K562 (cell line): ENCODE data around the gene SRRD. TPM values are rescaled to one million over a fixed set of nuclear protein-coding genes. Genes with fewer than 3 reads are reported as not detected.

Experiments
- ATAC-seq: fragments of 200-7000 bp; cut with Tn5 transposase; 3 replicates; pipeline ENCODE4 v1.9.1; 2020; ENCODE audit warnings: moderate library complexity
- BruUV-seq: library from RNA; stranded (reverse); fragments of 400-500 nt; replicated peaks from 2 replicates; lab custom pipeline; 2021; lab: Mats Ljungman, UMichigan
- CTCF ChIA-PET: fragments of 300-600 bp; formaldehyde crosslinking; extraction: SDS; loops from one replicate; lab custom pipeline; 2021; ENCODE audit warnings: low intra/inter-chr PET ratio; lab: Yijun Ruan, JAX
- POLR2A ChIA-PET: fragments of 300-600, 350-650 bp; sonication (Branson Sonifier 250); formaldehyde crosslinking; extraction: SDS; loops from one replicate; lab custom pipeline; 2021; ENCODE audit warnings: antibody characterized with exemption, inconsistent platforms; lab: Yijun Ruan, JAX
- DNase-seq, 4 experiments: peaks; one replicate each; pipeline versions ENCODE4 v3.0.0 to v3.0.0-alpha.2; 2011 to 2018; ENCODE audit warnings: low spot score in 3 of 4, mixed read lengths in 3 of 4; ENCODE audit errors: extremely low read depth in 1 of 4
- FAIRE-seq: peaks from 2 replicates; lab custom pipeline; 2011; peaks lifted over from hg19 to GRCh38; lab: Jason Lieb, UNC
- H2AFZ ChIP-seq: 2 replicates; pipeline ENCODE4 v1.6.0; 2011; ENCODE audit warnings: low read depth, low read length, control low read depth, inconsistent platforms
- H3K27ac ChIP-seq: fragments of 200-600 bp; 3 replicates; pipeline ENCODE4 v1.8.0; 2011; ENCODE audit warnings: low read depth, mild to moderate bottlenecking, control low read depth, inconsistent platforms, low read length, moderate library complexity, mixed read lengths; ENCODE audit errors: extremely low read depth
- H3K27me3 ChIP-seq, 2 experiments: fragments of 300-600 bp in 1 of 2; 2 replicates in 1 of 2; 3 replicates in 1 of 2; pipeline versions ENCODE4 v1.6.0 to v1.8.0; 2011; ENCODE audit warnings: inconsistent platforms in 2 of 2, low read length in 2 of 2, mild to moderate bottlenecking in 1 of 2, mixed read lengths in 1 of 2, moderate library complexity in 1 of 2; ENCODE audit not compliant: control insufficient read depth in 2 of 2, insufficient read depth in 2 of 2
- H3K36me3 ChIP-seq: fragments of 300-600 bp; 3 replicates; pipeline ENCODE4 v1.8.0; 2011; ENCODE audit warnings: mild to moderate bottlenecking, low read length, inconsistent platforms; ENCODE audit not compliant: control insufficient read depth, insufficient read depth
- H3K4me1 ChIP-seq, 2 experiments: fragments of 200-600 bp in 1 of 2; replicated peaks in 1 of 2; 2 replicates in 1 of 2; 3 replicates in 1 of 2; pipeline versions ENCODE4 v1.5.1 to v1.8.0; 2011; ENCODE audit warnings: inconsistent platforms in 2 of 2, low read length in 2 of 2, mild to moderate bottlenecking in 1 of 2, mixed read lengths in 1 of 2, moderate library complexity in 1 of 2; ENCODE audit not compliant: control insufficient read depth in 2 of 2, insufficient read depth in 2 of 2
- H3K4me2 ChIP-seq: 2 replicates; pipeline ENCODE4 v1.6.1; 2011; ENCODE audit warnings: low read length, control low read depth, inconsistent platforms, mixed read lengths; ENCODE audit not compliant: insufficient read depth
- H3K4me3 ChIP-seq: fragments of 200-600 bp; sonication (generic), shearing (Covaris generic); 2 replicates; pipeline ENCODE4 v1.5.1; 2016; ENCODE audit warnings: control low read depth, inconsistent platforms
- H3K79me2 ChIP-seq: fragments of 200-600 bp; 3 replicates; pipeline ENCODE4 v1.8.0; 2011; ENCODE audit warnings: low read length, inconsistent platforms; ENCODE audit not compliant: control insufficient read depth, insufficient read depth
- H3K9ac ChIP-seq, 2 experiments: 2 replicates each; pipeline versions ENCODE4 v1.6.0 to v1.6.1; 2011; ENCODE audit warnings: low read depth in 2 of 2, low read length in 2 of 2, control low read depth in 1 of 2, inconsistent platforms in 1 of 2, mild to moderate bottlenecking in 1 of 2, mixed read lengths in 1 of 2; ENCODE audit not compliant: insufficient read depth in 1 of 2
- H3K9me1 ChIP-seq: one replicate; pipeline ENCODE4 v1.6.0; 2011; ENCODE audit warnings: inconsistent platforms, mild to moderate bottlenecking, low read length, moderate library complexity; ENCODE audit not compliant: control insufficient read depth, insufficient read depth
- H3K9me3 ChIP-seq: replicated peaks from 2 replicates; pipeline ENCODE4 v1.5.1; 2011; ENCODE audit warnings: low read depth, low read length, inconsistent platforms; ENCODE audit not compliant: control insufficient read depth, insufficient read depth
- H4K20me1 ChIP-seq: replicated peaks from 2 replicates; pipeline ENCODE4 v1.6.1; 2011; ENCODE audit warnings: low read length, inconsistent platforms, mixed read lengths; ENCODE audit not compliant: control insufficient read depth, insufficient read depth
- BCOR ChIP-seq: fragments of 450-650 bp; IDR thresholded peaks from 2 replicates; pipeline ENCODE4 v1.6.1; 2016
- CHCHD3 ChIP-seq: fragments of 250-450 bp; sonication (Bioruptor Pico); IDR thresholded peaks from 2 replicates; pipeline ENCODE4 v2.1.2; 2022; ENCODE audit warnings: mild to moderate bottlenecking
- EWSR1 ChIP-seq: fragments of 450-650 bp; IDR thresholded peaks from 2 replicates; pipeline ENCODE4 v1.6.1; 2018; ENCODE audit warnings: borderline replicate concordance, mild to moderate bottlenecking, low read depth, moderate library complexity; ENCODE audit not compliant: partially characterized antibody
- RBM25 ChIP-seq: fragments of 200-400 bp; formaldehyde crosslinking; IDR thresholded peaks from 2 replicates; pipeline ENCODE4 v1.6.1; 2018; ENCODE audit warnings: low read length, low read depth, moderate library complexity; ENCODE audit not compliant: severe bottlenecking
- TSC22D4 ChIP-seq: fragments of 450-650 bp; IDR thresholded peaks from 2 replicates; pipeline ENCODE4 v1.6.1; 2016; ENCODE audit warnings: missing genetic modification characterization, missing biosample characterization, control low read depth
- WGBS: fragments of 100-300 bp; shearing (Covaris generic); methylation state at CpG from one replicate; pipeline ENCODE4 v1.1.6; 2016; ENCODE audit warnings: low coverage, mixed read lengths; ENCODE audit not compliant: insufficient coverage; ENCODE audit errors: missing lambda C conversion rate; 5-methylcytosine and 5-hydroxymethylcytosine counted together
- in situ Hi-C: fragments of 300-500 bp; cut with MboI; formaldehyde crosslinking; loops from 4 replicates; pipeline ENCODE4 v1.15.0; 2018; ENCODE audit warnings: inconsistent platforms, mixed read lengths
- intact Hi-C: fragments of 100-400 bp; cut with micrococcal nuclease; formaldehyde crosslinking; loops from 2 replicates; pipeline ENCODE4 v1.14.2; 2022
- polyA plus RNA-seq, 8 experiments: library from polyadenylated mRNA; depleted of rRNA in 4 of 8; stranded (reverse) in 5 of 8; unstranded in 3 of 8; fragments of >200 nt; fragmentation: Nextera tagmentation in 2 of 8; fragmentation: Illumina TruSeq in 1 of 8; extraction: Ambion mirVana in 2 of 8; extraction: Trizol in 1 of 8; gene quantifications; 2 replicates each; pipeline versions ENCODE4 v1.2.1 to v1.2.3, GENCODE V29; 2011 to 2014; ENCODE audit warnings: inconsistent platforms in 1 of 8, missing spikeins in 1 of 8
- total RNA-seq, 7 experiments: library from RNA; depleted of rRNA in 6 of 7; stranded (reverse); fragments of >200 nt in 6 of 7; fragmentation: Illumina TruSeq in 2 of 7; extraction: Trizol in 2 of 7; gene quantifications; 2 replicates each; pipeline versions ENCODE4 v1.2.1 to v1.2.3, GENCODE V29; 2011 to 2021; ENCODE audit warnings: low replicate concordance in 1 of 7

Gene SRRD
- total and polyA plus RNA-seq, 9 of the 15 experiments (the other 6 are each of a cell fraction or from before 2014, with no cell fraction given): 4.9 to 59.4 (median 34.4) TPM

DNA sequence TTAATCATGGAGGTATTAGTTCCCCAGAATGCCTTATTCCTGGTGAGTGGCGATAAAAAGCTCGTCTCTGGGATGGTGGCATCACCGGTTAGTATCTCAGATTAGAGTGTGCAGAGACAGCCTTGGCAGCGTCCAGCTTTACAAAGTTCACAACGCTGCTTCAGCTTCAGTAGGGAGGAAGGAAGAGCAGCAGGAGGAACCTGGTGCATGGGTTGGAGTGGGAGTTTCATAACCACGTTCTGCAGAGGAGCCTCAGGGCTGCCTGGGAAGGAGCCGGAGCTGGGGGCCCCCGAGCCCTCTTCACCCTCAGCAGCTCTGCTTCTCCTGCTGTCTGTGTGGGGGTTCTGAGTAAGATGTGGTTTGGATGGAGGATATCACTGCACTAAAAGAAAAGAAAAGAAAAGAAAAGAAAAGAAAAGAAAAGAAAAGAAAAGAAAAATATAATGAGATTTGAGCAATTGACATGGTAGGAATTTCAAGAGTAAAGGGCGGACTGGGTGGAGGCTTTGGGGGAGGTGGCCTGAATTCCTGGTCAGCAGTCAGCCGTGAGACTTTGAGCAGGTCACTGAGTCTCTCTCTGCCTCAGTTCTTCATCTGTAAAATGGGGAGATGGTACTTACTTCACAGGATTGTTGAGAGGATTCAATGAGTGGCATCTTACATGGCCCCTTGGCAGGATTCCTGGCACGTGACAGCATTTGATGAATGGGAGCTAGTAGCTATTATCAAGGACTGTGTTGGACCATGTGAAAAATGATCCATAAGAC is 48.2 kb upstream of the SRRD start:
- no peak for FAIRE-seq
- H3K79me2 ChIP-seq: no peaks in the 10 kb centered on the region
- no peak overlapping the region for H3K9ac ChIP-seq
- intact Hi-C loops (no loop called here), in situ Hi-C loops (no loop called here)
- H3K9me1 ChIP-seq: no peaks in the 10 kb centered on the region
- WGBS: 17% methylated on average over 9 of the region's 11 CpGs
- H3K27ac ChIP-seq: no peak overlapping the region
- no peak for DNase-seq
- no peak overlapping the region for H2AFZ ChIP-seq
- ChIA-PET POLR2A (interaction anchor here (0.5 to 1.3 kb wide), 2 partner anchors 44 to 1263 kb away, joined by 3 to 4 read pairs; no protein-coding TSS in a partner anchor), CTCF (no interaction called here)
- no peak overlapping the region for H3K4me2 ChIP-seq
- H3K36me3 ChIP-seq: no peaks in the 10 kb centered on the region
- H3K4me3 ChIP-seq: no peak overlapping the region
- no TSS peak for BruUV-seq
- no peaks in the 10 kb centered on the region for H4K20me1 ChIP-seq
- H3K9me3 ChIP-seq: no peaks in the 10 kb centered on the region
- H3K27me3 ChIP-seq: peaks cover 0 to 2% of the 10 kb centered on the region in 2 experiments; a peak in 3 of 5 replicates
- peaks cover 0 to 17% of the 10 kb centered on the region in 2 experiments; a peak in 3 of 5 replicates for H3K4me1 ChIP-seq
- no peak for ATAC-seq
- TF ChIP-seq BCOR: peak; percentile 60; the same call in 1 of the 2 replicates
- TF ChIP-seq CHCHD3 (CRISPR knock-in tag): no peak
- peak; percentile 60 for TF ChIP-seq RBM25

DNA sequence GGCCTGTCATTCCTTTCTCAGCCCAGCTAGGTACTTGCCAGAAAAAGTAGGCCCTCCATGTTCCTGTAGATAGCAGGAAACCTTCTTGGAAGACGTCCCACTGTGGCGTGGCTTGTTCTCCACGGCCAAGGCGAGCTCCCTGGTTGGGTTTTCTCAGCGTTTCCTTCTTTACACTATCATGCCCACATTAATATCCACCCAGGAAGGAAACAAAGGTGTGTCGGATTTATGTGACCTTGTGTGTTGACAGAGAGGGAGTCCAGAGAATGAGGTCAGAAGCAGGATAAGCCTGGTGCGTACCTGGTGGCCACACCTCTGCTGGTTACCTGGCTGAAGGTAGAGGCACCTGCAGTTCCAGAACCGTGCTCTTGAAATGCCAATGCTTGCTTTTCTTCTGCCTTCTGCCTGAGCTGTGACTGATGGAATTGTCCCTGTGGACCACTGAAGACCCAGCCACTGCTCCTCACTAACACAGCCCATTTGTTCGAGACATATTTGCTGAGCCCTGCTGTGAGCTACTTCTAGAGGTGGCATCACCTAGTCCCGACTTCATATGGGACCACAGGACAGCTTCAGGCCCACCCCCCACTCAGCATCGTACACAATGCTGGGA is 46.7 kb upstream of the SRRD start:
- Histone ChIP-seq H3K9ac (no peak overlapping the region), H3K9me3 (no peaks in the 10 kb centered on the region), H3K36me3 (no peaks in the 10 kb centered on the region), H3K27ac (no peak overlapping the region), H3K4me3 (no peak overlapping the region), H3K79me2 (no peaks in the 10 kb centered on the region), H4K20me1 (no peaks in the 10 kb centered on the region), H2AFZ (no peak overlapping the region), H3K4me2 (no peak overlapping the region), H3K27me3 (peaks cover 0 to 2% of the 10 kb centered on the region in 2 experiments; a peak in 3 of 5 replicates), H3K4me1 (peaks cover 0 to 17% of the 10 kb centered on the region in 2 experiments; a peak in 3 of 5 replicates), H3K9me1 (no peaks in the 10 kb centered on the region)
- ATAC-seq: no peak
- in situ Hi-C loops: no loop called here
- DNase-seq: no peak
- WGBS: 19% methylated on average over 11 of the region's 11 CpGs
- no peak for FAIRE-seq
- no peak for TF ChIP-seq EWSR1
- TF ChIP-seq TSC22D4 (tag): no peak
- intact Hi-C loops: no loop called here
- CTCF ChIA-PET: no interaction called here
- POLR2A ChIA-PET: no interaction called here
- no TSS peak for BruUV-seq
